ENCODE data around the gene FNDC3B.

DNA sequence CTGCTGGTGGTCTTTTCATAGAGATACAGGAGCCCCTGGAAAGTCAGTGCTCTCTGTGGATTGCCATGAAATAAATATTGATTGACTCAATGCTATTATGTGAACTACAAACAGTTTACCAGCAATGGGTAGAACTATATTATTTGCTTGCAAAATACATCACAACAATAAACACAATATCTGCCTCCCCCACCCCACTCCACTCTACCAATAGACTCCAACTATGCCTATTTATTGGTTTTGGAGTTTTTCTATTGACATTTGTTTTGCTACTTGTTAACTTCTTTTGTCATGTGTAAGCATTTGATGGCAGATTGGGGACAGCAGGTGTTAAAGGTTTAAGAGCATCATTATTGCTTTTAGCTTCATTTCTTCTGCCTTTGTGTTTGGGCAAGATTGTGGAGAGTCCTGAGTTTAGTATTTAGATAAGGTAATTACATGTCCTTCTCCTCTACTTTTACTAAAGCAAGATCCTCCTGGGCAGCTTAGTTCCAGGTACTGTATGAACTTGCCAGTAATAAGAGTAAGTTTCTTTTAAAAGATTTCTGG is 8.3 kb downstream of the FNDC3B start:
- TF ChIP-seq EZH2 (IDR thresholded peaks at IDR 0.05): no peak
- TF ChIP-seq, protein P1, sequence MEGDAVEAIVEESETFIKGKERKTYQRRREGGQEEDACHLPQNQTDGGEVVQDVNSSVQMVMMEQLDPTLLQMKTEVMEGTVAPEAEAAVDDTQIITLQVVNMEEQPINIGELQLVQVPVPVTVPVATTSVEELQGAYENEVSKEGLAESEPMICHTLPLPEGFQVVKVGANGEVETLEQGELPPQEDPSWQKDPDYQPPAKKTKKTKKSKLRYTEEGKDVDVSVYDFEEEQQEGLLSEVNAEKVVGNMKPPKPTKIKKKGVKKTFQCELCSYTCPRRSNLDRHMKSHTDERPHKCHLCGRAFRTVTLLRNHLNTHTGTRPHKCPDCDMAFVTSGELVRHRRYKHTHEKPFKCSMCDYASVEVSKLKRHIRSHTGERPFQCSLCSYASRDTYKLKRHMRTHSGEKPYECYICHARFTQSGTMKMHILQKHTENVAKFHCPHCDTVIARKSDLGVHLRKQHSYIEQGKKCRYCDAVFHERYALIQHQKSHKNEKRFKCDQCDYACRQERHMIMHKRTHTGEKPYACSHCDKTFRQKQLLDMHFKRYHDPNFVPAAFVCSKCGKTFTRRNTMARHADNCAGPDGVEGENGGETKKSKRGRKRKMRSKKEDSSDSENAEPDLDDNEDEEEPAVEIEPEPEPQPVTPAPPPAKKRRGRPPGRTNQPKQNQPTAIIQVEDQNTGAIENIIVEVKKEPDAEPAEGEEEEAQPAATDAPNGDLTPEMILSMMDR (IDR thresholded peaks at IDR 0.05): no peak
- TF ChIP-seq EZH2phosphoT487 (IDR thresholded peaks at IDR 0.05): no peak

Measured in neural progenitor cell (in vitro differentiated cells).